Ovary (tissue), 3 donors: ENCODE measurements around the gene TENT5C.

ENCODE experiments used
- EP300 ChIP-seq: sonication (generic); formaldehyde crosslinking; IDR thresholded peaks from one replicate; pipeline ENCODE4 v1.6.1; 2017; ENCODE audit warnings: antibody characterized with exemption
- POLR2A ChIP-seq: fragments of 450-650 bp; IDR thresholded peaks from one replicate; pipeline ENCODE4 v1.6.1; 2017; ENCODE audit warnings: antibody characterized with exemption, mild to moderate bottlenecking, moderate library complexity
- TF ChIP-seq, protein P1 (sequence below), 3 donors: fragments of 450-650 bp in 2 of 3; fragments of 200-600 bp in 1 of 3; IDR thresholded peaks; one replicate each; pipeline versions ENCODE4 v1.5.1 to v1.8.0; 2016 to 2022; ENCODE audit warnings: antibody characterized with exemption in 3 of 3, mild to moderate bottlenecking in 1 of 3
- donor health status: DM: no; HTN: no; CAD: no.

DNA sequence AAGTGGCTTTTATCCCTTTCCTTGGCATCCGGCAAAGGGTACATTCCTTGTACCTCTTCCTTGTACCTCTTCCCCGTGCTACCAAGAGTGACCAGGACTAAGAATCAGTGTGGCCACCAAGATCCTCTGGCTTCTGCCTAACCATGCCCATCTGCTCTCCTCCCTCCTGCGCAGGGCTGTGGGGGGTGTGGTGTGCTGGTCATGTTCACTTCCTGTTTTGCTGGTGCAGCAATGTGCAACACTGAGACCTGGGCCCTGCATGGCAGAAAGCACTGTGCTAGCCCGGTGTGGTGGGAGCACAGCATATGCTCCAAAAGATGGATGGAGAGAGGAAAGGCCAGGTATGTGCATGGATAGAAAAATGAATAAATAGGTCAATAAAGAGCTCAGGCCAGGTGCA, 33.3 kb upstream of the TENT5C start:
- TF ChIP-seq, protein P1, sequence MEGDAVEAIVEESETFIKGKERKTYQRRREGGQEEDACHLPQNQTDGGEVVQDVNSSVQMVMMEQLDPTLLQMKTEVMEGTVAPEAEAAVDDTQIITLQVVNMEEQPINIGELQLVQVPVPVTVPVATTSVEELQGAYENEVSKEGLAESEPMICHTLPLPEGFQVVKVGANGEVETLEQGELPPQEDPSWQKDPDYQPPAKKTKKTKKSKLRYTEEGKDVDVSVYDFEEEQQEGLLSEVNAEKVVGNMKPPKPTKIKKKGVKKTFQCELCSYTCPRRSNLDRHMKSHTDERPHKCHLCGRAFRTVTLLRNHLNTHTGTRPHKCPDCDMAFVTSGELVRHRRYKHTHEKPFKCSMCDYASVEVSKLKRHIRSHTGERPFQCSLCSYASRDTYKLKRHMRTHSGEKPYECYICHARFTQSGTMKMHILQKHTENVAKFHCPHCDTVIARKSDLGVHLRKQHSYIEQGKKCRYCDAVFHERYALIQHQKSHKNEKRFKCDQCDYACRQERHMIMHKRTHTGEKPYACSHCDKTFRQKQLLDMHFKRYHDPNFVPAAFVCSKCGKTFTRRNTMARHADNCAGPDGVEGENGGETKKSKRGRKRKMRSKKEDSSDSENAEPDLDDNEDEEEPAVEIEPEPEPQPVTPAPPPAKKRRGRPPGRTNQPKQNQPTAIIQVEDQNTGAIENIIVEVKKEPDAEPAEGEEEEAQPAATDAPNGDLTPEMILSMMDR (IDR thresholded peaks at IDR 0.05), result no peak
- TF ChIP-seq EP300 (no peak), POLR2A (no peak)
